ENCODE results near the gene TEKT5. TPM values are rescaled to one million over a fixed set of nuclear protein-coding genes. Genes with fewer than 3 reads are reported as not detected.
A peak's percentile ranks its signal among the peaks of the same experiment; 100 is the strongest.

TEKT5 gene
- total and polyA plus RNA-seq, 4 experiments from 2014 or later = not detected

DNA sequence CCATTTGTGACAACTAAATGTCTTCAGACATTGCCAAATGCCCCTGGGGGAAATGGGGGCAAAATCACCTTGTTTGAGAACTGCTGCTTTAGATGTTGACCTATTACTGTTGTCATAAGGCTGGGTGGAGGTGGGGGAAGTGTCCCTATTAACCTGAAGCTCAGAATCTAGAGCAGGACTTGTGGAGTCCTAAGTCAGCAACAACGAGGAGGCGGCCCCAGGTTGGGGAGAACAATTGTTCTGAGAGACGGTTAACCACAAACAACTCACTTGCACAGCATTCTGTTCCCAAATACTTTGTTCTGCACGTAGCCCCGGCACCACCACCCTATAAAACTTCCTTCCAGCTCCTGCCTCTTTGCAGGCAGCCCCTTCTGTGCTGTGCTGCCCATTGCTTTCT lies 32.5 kb downstream of the TEKT5 start:
- ChIA-PET POLR2A (ENCODE audit: partially characterized antibody) (no interaction called here), CTCF (ENCODE audit: partially characterized antibody) (no interaction called here)
- no peaks in the 10 kb centered on the region for H3K9me3 ChIP-seq (ENCODE audit: control insufficient read depth in 1 of 2, low read length in 2 of 2)
- no peak overlapping the region for H3K4me3 ChIP-seq (ENCODE audit: low read length in 2 of 2)
- no peak for DNase-seq
- no peak overlapping the region for H3K27ac Mint-ChIP-seq
- no peaks in the 10 kb centered on the region for H3K36me3 ChIP-seq (ENCODE audit: insufficient read depth, low read length)
- no peaks in the 10 kb centered on the region for H3K9me3 Mint-ChIP-seq
- no peak overlapping the region for H3K27ac ChIP-seq (ENCODE audit: low read depth, low read length)
- no peaks in the 10 kb centered on the region for H3K27me3 ChIP-seq (ENCODE audit: insufficient read depth, low read length)
- H3K36me3 Mint-ChIP-seq = no peaks in the 10 kb centered on the region
- peaks cover 10 to 31% of the 10 kb centered on the region in 2 donors for H3K27me3 Mint-ChIP-seq
- no peaks in the 10 kb centered on the region for H3K4me1 ChIP-seq (ENCODE audit: insufficient read depth, low read length)
- no peak overlapping the region for H3K4me3 Mint-ChIP-seq
- no peaks in the 10 kb centered on the region for H3K4me1 Mint-ChIP-seq
- intact Hi-C loops (cut with micrococcal nuclease) = no loop called here

DNA sequence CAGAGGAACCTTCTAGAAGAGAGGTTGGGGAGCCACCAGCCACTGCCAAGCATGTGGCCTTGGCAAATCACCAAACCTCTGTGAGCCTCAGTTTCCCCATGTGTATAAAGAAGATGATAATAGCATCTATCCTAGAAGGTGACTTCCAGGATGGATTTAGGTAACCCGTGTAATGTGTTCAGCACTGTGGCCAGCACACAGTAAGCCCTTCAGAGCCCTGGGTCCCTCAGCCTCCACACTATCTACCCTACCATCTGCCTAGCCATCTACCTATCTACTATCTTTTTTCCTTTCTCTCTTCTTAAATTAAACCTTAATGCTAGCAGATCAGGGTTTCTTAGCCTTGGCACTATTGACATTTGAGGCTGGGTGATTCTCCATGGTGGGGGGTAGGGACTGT lies 33.0 kb downstream of the TEKT5 start:
- H3K4me1 ChIP-seq (ENCODE audit: insufficient read depth, low read length) = no peaks in the 10 kb centered on the region
- DNase-seq = no peak
- H3K27me3 ChIP-seq (ENCODE audit: insufficient read depth, low read length) = no peaks in the 10 kb centered on the region
- ChIA-PET CTCF (ENCODE audit: partially characterized antibody) (no interaction called here), POLR2A (ENCODE audit: partially characterized antibody) (no interaction called here)
- H3K4me3 ChIP-seq (ENCODE audit: low read length in 2 of 2) = no peak overlapping the region
- no peaks in the 10 kb centered on the region for H3K36me3 ChIP-seq (ENCODE audit: insufficient read depth, low read length)
- H3K9me3 Mint-ChIP-seq = no peaks in the 10 kb centered on the region
- H3K4me3 Mint-ChIP-seq = no peak overlapping the region
- no peak overlapping the region for H3K27ac Mint-ChIP-seq
- H3K27ac ChIP-seq (ENCODE audit: low read depth, low read length) = no peak overlapping the region
- H3K9me3 ChIP-seq (ENCODE audit: control insufficient read depth in 1 of 2, low read length in 2 of 2) = no peaks in the 10 kb centered on the region
- H3K36me3 Mint-ChIP-seq = no peaks in the 10 kb centered on the region
- no peaks in the 10 kb centered on the region for H3K4me1 Mint-ChIP-seq
- intact Hi-C loops (cut with micrococcal nuclease) = no loop called here
- peaks cover 10 to 31% of the 10 kb centered on the region in 2 donors for H3K27me3 Mint-ChIP-seq

DNA sequence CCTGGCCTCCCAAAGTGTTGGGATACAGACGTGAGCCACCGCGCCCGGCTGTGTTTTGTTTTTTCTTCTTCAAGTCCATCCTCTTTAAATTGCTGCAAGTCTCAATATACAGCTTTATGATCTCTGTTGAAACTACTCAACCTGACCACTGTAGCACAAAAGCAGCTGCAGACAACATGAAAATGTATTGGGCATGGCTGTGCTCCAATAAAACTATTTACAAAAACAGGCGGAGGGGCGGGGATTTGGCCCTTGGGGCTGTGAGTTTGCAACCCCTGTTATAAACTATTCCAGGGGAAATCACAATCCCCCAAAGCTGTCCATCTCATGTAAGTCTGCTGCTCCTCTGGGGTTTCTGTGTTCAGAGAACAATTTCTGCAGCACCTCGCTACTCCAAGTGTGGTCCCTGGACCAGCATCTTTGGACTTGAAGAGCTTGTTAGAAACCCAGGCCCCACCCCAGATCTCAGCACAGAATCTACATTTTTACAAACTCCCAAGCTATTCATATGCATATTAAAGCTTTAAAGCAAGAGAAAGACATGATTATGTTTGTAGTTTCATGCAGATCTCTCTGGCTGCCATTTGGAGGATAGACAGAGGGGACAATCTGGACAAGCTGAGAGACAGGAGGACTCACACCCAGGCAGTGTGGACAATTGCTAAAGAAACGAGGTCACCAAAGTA lies 33.6 kb downstream of the TEKT5 start:
- no peaks in the 10 kb centered on the region for H3K9me3 ChIP-seq (ENCODE audit: control insufficient read depth in 1 of 2, low read length in 2 of 2)
- no peaks in the 10 kb centered on the region for H3K27me3 ChIP-seq (ENCODE audit: insufficient read depth, low read length)
- H3K4me1 ChIP-seq (ENCODE audit: insufficient read depth, low read length) = no peaks in the 10 kb centered on the region
- Mint-ChIP-seq H3K9me3 (no peaks in the 10 kb centered on the region), H3K4me3 (peak overlapping the region in 1 of 8 donors; percentile 15), H3K36me3 (no peaks in the 10 kb centered on the region), H3K27ac (peak overlapping the region in 1 of 7 donors; percentile 65), H3K27me3 (peaks cover 10 to 31% of the 10 kb centered on the region in 2 donors), H3K4me1 (no peaks in the 10 kb centered on the region)
- DNase-seq = no peak
- no peak overlapping the region for H3K27ac ChIP-seq (ENCODE audit: low read depth, low read length)
- H3K4me3 ChIP-seq (ENCODE audit: low read length in 2 of 2) = no peak overlapping the region
- ChIA-PET CTCF (ENCODE audit: partially characterized antibody) (no interaction called here), POLR2A (ENCODE audit: partially characterized antibody) (no interaction called here)
- H3K36me3 ChIP-seq (ENCODE audit: insufficient read depth, low read length) = no peaks in the 10 kb centered on the region
- intact Hi-C loops (cut with micrococcal nuclease) = no loop called here

DNA sequence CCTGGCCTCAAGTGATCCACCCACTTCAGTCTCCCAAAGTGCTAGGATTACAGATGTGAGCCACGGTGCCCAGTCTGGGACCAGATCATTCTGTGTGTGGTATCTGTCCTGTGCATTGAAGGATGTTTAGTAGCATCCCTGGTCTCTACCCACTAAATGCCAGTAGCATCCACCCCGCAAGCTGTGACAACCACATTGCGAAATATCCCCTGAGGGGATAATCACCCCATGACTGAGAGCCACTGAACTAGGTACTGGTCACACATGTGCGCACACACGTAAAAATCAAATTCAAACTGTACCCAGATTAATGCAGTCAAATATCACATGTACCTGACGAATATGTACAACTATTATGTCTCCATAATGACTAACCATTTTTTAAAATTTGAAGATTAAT lies 35.8 kb downstream of the TEKT5 start:
- DNase-seq = no peak
- Histone ChIP-seq H3K9me3 (ENCODE audit: control insufficient read depth in 1 of 2, low read length in 2 of 2) (no peaks in the 10 kb centered on the region), H3K27ac (ENCODE audit: low read depth, low read length) (no peak overlapping the region), H3K4me1 (ENCODE audit: insufficient read depth, low read length) (no peaks in the 10 kb centered on the region), H3K4me3 (ENCODE audit: low read length in 2 of 2) (no peak overlapping the region), H3K27me3 (ENCODE audit: insufficient read depth, low read length) (no peaks in the 10 kb centered on the region), H3K36me3 (ENCODE audit: insufficient read depth, low read length) (no peaks in the 10 kb centered on the region)
- no peak overlapping the region for H3K27ac Mint-ChIP-seq
- no peaks in the 10 kb centered on the region for H3K4me1 Mint-ChIP-seq
- H3K36me3 Mint-ChIP-seq = no peaks in the 10 kb centered on the region
- peaks cover 8 to 20% of the 10 kb centered on the region in 2 donors for H3K27me3 Mint-ChIP-seq
- CTCF ChIA-PET (ENCODE audit: partially characterized antibody) = no interaction called here
- no peak overlapping the region for H3K4me3 Mint-ChIP-seq
- H3K9me3 Mint-ChIP-seq = peaks cover 0 to 2% (median 0%) of the 10 kb centered on the region in 8 donors
- POLR2A ChIA-PET (ENCODE audit: partially characterized antibody) = no interaction called here
- intact Hi-C loops (cut with micrococcal nuclease) = no loop called here

DNA sequence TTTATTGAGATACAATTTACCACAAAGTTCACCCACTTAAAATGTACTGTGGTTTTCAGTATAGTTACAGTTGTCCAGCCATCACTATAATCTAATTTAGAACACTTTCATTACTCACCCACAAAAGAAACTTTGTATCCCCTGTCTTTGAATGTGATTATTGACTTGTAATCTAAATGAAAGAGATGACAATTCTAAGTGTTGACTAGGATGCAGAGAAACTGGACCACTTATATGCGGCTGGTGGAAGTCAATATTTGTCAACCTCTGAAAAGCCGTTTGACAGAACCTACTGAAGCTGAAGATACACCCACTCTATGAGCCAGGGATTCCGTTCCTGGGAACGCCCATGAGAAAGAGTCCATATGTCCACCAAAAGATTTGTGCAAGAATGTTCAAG lies 36.8 kb downstream of the TEKT5 start:
- POLR2A ChIA-PET (ENCODE audit: partially characterized antibody) = no interaction called here
- intact Hi-C loops (cut with micrococcal nuclease) = no loop called here
- no peak for DNase-seq
- no peaks in the 10 kb centered on the region for H3K4me1 Mint-ChIP-seq
- peaks cover 0 to 2% (median 0%) of the 10 kb centered on the region in 8 donors for H3K9me3 Mint-ChIP-seq
- H3K27ac Mint-ChIP-seq = no peak overlapping the region
- no peaks in the 10 kb centered on the region for H3K27me3 ChIP-seq (ENCODE audit: insufficient read depth, low read length)
- H3K36me3 Mint-ChIP-seq = no peaks in the 10 kb centered on the region
- no peak overlapping the region for H3K4me3 Mint-ChIP-seq
- CTCF ChIA-PET (ENCODE audit: partially characterized antibody) = no interaction called here
- no peak overlapping the region for H3K4me3 ChIP-seq (ENCODE audit: low read length in 2 of 2)
- H3K36me3 ChIP-seq (ENCODE audit: insufficient read depth, low read length) = no peaks in the 10 kb centered on the region
- no peaks in the 10 kb centered on the region for H3K9me3 ChIP-seq (ENCODE audit: control insufficient read depth in 1 of 2, low read length in 2 of 2)
- no peak overlapping the region for H3K27ac ChIP-seq (ENCODE audit: low read depth, low read length)
- peaks cover 8 to 18% of the 10 kb centered on the region in 2 donors for H3K27me3 Mint-ChIP-seq
- H3K4me1 ChIP-seq (ENCODE audit: insufficient read depth, low read length) = no peaks in the 10 kb centered on the region

DNA sequence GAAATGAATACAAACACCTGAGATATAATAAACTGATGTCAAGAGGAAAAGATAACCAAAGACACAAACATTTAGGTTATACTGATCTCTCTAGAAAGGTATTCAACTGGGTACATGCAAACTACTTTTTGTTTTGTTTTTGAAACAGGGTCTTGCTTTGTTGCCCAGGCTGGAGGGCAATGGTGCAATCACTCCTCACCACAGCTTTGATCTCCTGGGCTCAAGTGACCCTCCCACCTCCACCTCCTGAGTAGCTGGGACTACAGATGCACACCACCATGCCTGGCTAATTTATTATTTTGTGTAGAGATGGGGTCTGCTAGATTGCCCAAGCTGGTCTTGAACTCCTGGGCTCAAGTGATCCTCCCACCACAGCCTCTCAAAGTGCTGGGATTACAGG lies 38.1 kb downstream of the TEKT5 start:
- no peak overlapping the region for H3K27ac Mint-ChIP-seq
- no peak overlapping the region for H3K4me3 ChIP-seq (ENCODE audit: low read length in 2 of 2)
- H3K27me3 ChIP-seq (ENCODE audit: insufficient read depth, low read length) = no peaks in the 10 kb centered on the region
- no peaks in the 10 kb centered on the region for H3K36me3 Mint-ChIP-seq
- H3K9me3 Mint-ChIP-seq = peaks cover 0 to 2% (median 0%) of the 10 kb centered on the region in 8 donors
- ChIA-PET POLR2A (ENCODE audit: partially characterized antibody) (no interaction called here), CTCF (ENCODE audit: partially characterized antibody) (no interaction called here)
- no peaks in the 10 kb centered on the region for H3K4me1 ChIP-seq (ENCODE audit: insufficient read depth, low read length)
- no peaks in the 10 kb centered on the region for H3K9me3 ChIP-seq (ENCODE audit: control insufficient read depth in 1 of 2, low read length in 2 of 2)
- H3K27ac ChIP-seq (ENCODE audit: low read depth, low read length) = no peak overlapping the region
- H3K4me3 Mint-ChIP-seq = no peak overlapping the region
- H3K27me3 Mint-ChIP-seq = peaks cover 2 to 8% of the 10 kb centered on the region in 2 donors
- no peak for DNase-seq
- no peaks in the 10 kb centered on the region for H3K36me3 ChIP-seq (ENCODE audit: insufficient read depth, low read length)
- no peaks in the 10 kb centered on the region for H3K4me1 Mint-ChIP-seq
- intact Hi-C loops (cut with micrococcal nuclease) = no loop called here

DNA sequence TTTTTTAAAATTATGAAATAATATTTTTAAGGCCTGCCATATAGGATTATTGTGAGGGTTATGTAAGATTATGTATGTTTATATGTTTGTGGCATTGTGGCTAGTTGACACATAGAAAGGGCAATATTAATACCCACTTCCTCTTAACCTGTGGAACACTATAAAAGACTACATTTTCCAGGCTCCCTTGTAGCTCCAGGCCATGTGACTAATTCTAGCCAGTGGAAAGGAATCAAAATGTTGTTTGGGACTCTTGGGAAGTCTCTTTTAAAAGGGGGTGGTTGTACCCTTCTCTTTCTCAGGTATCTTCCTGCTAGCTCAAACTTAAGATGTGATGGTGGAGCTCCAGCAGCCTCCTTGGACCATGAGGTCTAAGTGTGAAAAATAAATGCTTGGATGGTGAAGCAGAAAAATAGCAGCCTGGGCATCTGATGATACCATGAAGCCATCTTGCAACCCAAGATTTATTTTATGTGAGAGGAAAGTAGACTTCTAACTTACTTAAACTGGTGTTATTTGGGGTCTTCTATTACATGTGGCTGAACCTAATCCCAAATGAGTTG lies 39.2 kb downstream of the TEKT5 start:
- Histone ChIP-seq H3K4me1 (ENCODE audit: insufficient read depth, low read length) (no peaks in the 10 kb centered on the region), H3K4me3 (ENCODE audit: low read length in 2 of 2) (no peak overlapping the region), H3K27me3 (ENCODE audit: insufficient read depth, low read length) (no peaks in the 10 kb centered on the region), H3K36me3 (ENCODE audit: insufficient read depth, low read length) (no peaks in the 10 kb centered on the region), H3K27ac (ENCODE audit: low read depth, low read length) (no peak overlapping the region), H3K9me3 (ENCODE audit: control insufficient read depth in 1 of 2, low read length in 2 of 2) (no peaks in the 10 kb centered on the region)
- POLR2A ChIA-PET (ENCODE audit: partially characterized antibody) = no interaction called here
- Mint-ChIP-seq H3K27me3 (peaks cover 2 to 5% of the 10 kb centered on the region in 2 donors), H3K9me3 (peaks cover 0 to 2% (median 0%) of the 10 kb centered on the region in 8 donors), H3K27ac (no peak overlapping the region), H3K4me1 (no peaks in the 10 kb centered on the region), H3K4me3 (no peak overlapping the region), H3K36me3 (no peaks in the 10 kb centered on the region)
- intact Hi-C loops (cut with micrococcal nuclease) = no loop called here
- no peak for DNase-seq
- CTCF ChIA-PET (ENCODE audit: partially characterized antibody) = no interaction called here

All from CD4-positive, alpha-beta memory T cell (primary cell).